LNCaP clone FGC (cell line): ENCODE results near the gene TAPT1.
A peak's percentile ranks its signal among the peaks of the same experiment; 100 is the strongest.

ENCODE experiments used
- DNase-seq: peaks from one replicate; pipeline ENCODE4 v3.0.0-alpha.2; 2011; ENCODE audit warnings: low read depth
- H3K4me3 ChIP-seq: 2 replicates; pipeline ENCODE4 v1.5.1; 2011; ENCODE audit warnings: mild to moderate bottlenecking, low read depth, low read length, control low read depth
- TF ChIP-seq, protein P1 (sequence below): IDR thresholded peaks from 2 replicates; pipeline ENCODE4 v1.5.1; 2012; ENCODE audit warnings: mild to moderate bottlenecking; ENCODE audit not compliant: control insufficient read depth, insufficient read depth; ENCODE audit errors: extremely low read depth

TAPT1 gene

DNA sequence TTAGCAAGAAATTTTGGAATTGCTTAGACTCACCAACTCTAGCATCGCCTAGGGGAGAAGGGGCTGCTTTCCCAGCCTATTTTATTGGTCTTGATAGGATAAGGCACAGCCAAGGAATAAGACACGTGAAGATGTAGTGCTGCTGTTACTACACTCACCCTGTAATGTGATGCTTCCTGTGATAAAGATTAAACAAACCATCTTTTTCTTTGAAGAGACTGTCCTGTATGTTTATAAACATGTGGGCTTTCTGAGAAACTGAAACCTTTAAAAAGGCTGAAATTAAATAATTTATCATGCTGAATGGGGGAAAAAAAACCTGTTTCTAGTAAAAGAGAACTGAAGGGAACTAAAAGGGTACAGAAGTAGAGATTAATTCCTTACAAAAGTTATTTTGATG lies 13.2 kb downstream of the TAPT1 start:
- DNase-seq, result no peak
- H3K4me3 ChIP-seq, result no peak overlapping the region
- TF ChIP-seq, protein P1, sequence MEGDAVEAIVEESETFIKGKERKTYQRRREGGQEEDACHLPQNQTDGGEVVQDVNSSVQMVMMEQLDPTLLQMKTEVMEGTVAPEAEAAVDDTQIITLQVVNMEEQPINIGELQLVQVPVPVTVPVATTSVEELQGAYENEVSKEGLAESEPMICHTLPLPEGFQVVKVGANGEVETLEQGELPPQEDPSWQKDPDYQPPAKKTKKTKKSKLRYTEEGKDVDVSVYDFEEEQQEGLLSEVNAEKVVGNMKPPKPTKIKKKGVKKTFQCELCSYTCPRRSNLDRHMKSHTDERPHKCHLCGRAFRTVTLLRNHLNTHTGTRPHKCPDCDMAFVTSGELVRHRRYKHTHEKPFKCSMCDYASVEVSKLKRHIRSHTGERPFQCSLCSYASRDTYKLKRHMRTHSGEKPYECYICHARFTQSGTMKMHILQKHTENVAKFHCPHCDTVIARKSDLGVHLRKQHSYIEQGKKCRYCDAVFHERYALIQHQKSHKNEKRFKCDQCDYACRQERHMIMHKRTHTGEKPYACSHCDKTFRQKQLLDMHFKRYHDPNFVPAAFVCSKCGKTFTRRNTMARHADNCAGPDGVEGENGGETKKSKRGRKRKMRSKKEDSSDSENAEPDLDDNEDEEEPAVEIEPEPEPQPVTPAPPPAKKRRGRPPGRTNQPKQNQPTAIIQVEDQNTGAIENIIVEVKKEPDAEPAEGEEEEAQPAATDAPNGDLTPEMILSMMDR, result no peak

DNA sequence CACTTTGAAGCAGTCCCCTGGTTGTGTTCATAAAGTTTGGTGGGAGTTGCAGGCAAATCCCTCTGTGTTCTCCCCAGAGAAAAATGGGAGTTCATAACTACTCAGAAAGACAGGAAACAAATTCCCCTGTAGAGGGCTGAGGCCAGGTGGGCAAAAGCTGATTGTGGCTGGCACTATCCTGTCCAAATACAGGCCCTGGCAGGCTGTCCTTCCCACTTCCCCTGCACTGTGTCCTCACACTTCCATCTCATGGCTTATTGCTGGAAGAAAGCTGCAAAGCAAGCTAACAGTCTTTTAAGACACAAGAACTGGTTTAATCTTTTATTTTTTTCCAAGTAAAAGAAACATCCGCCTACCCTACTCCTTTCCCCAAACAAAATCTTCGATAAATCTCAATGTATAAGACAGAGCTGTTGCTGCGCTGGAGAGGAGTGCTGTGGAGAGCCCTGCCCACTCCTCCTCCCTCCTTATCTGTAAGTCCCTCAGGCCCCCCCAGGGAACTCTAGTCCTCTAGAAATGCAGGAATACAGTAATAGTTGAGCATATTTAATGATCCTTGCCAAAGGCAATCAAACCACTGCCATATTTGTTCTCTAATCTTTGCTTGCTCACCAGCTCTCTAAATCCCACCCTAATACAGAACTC lies 14.0 kb downstream of the TAPT1 start:
- H3K4me3 ChIP-seq, result no peak overlapping the region
- DNase-seq, result no peak
- TF ChIP-seq, protein P1, result no peak

- no peak for DNase-seq
- H3K4me3 ChIP-seq, result no peak overlapping the region
- TF ChIP-seq, protein P1, result no peak
These were observed 18.9 kb downstream of the TAPT1 start for GRCh38 chr4:16207409-16207808.

DNA sequence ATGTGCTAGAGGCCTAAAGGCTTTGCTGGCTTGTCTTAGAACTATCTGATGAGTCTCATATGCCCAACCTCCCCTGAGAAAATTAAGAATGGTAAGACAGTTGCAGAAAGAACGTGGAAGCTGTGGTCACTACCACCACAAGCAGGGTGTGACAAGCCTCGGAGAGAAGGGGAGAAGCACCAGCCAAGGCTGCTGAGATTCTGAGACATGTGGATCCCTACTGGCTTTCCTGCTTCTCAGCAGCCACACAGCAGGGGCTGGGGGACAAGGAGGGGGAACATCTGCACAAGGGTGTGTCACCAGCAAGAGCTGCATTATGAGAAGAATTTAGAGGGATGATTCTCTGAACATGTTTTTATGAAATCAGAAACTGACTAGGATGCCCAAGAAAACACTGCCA lies 19.4 kb downstream of the TAPT1 start:
- TF ChIP-seq, protein P1, result no peak
- no peak for DNase-seq
- H3K4me3 ChIP-seq, result no peak overlapping the region

DNA sequence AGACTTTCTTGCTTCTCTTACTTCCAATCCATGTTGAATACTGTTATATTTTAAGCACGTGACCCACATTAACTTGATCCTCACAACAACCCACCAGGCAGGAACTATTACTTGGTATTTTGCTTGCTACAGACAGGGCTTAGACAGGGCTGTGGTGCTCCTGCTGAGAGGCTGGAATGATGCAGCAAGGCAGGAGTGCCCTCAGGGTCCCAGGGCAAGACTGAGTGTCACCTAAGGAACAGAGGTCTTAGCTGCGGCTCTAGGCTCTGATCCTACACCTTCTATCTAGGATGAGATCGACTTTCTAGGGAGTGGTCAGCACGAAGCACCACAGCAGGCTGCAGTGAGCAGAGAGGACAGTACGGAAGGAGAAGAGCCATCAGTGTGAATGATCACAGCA lies 20.0 kb downstream of the TAPT1 start:
- no peak for DNase-seq
- TF ChIP-seq, protein P1, result no peak
- no peak overlapping the region for H3K4me3 ChIP-seq

GRCh38 chr4:16205298-16206164 lies 20.7 kb downstream of the TAPT1 start:
- DNase-seq, result no peak
- TF ChIP-seq, protein P1, result peak; percentile 63
- no peak overlapping the region for H3K4me3 ChIP-seq

DNA sequence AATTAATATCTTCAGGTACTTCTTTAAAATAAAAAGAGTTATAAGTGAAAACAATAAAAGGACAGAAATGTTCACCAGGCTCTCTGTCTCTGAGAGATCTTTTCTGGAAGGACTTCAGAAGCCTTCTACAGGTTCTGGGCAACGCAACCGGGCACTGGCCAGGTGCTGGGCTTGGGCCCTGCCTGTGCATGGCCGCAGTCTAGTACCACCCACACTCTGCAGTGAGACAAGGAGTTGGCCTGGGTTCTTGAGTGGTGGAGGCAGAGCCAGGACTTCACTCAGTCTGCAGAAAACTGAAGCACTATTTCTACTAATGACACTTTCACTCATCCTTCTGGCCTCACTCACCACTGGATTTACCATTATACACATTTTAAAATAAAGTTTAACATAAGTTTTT lies 21.8 kb downstream of the TAPT1 start:
- no peak for DNase-seq
- H3K4me3 ChIP-seq, result no peak overlapping the region
- TF ChIP-seq, protein P1, result no peak
